ENCODE results near the gene GRID2.

The GRID2 gene

GRCh38 chr4:92305148-92305877, 1.5 kb downstream of the GRID2 start:
- FAIRE-seq = no peak
- TF ChIP-seq POU2F2 (IDR thresholded peaks at IDR 0.05; ENCODE audit: low read depth, low read length) (no peak), SPI1 (IDR thresholded peaks at IDR 0.05; ENCODE audit: low read depth, low read length) (no peak)
- peak; percentile 2 for DNase-seq (ENCODE audit: insufficient read length, low spot score)

- FAIRE-seq = no peak
- DNase-seq (ENCODE audit: insufficient read length, low spot score) = no peak
- no peak for TF ChIP-seq POLR2A (IDR thresholded peaks at IDR 0.05; ENCODE audit: low read depth, low read length)
- TF ChIP-seq POLR2AphosphoS5 (IDR thresholded peaks at IDR 0.05; ENCODE audit: low read depth, low read length) = no peak
- TF ChIP-seq POU2F2 (IDR thresholded peaks at IDR 0.05; ENCODE audit: low read depth, low read length) = no peak
- no peak for TF ChIP-seq PAX5 (IDR thresholded peaks at IDR 0.05; ENCODE audit: insufficient read depth, low read length, severe bottlenecking)
- no peak for TF ChIP-seq TAF1 (IDR thresholded peaks at IDR 0.05; ENCODE audit: low read depth, low read length)
- TF ChIP-seq SPI1 (IDR thresholded peaks at IDR 0.05; ENCODE audit: low read depth, low read length) = no peak
Measured at GRCh38 chr4:92305878-92306520, 2.2 kb downstream of the GRID2 start.

- no peak for DNase-seq (ENCODE audit: insufficient read length, low spot score)
- no peak for TF ChIP-seq POLR2A (IDR thresholded peaks at IDR 0.05; ENCODE audit: low read depth, low read length)
- TF ChIP-seq POU2F2 (IDR thresholded peaks at IDR 0.05; ENCODE audit: low read depth, low read length) = no peak
- no peak for TF ChIP-seq PAX5 (IDR thresholded peaks at IDR 0.05; ENCODE audit: insufficient read depth, low read length, severe bottlenecking)
- no peak for TF ChIP-seq POLR2AphosphoS5 (IDR thresholded peaks at IDR 0.05; ENCODE audit: low read depth, low read length)
- TF ChIP-seq SPI1 (IDR thresholded peaks at IDR 0.05; ENCODE audit: low read depth, low read length) = no peak
- no peak for TF ChIP-seq TAF1 (IDR thresholded peaks at IDR 0.05; ENCODE audit: low read depth, low read length)
- no peak for FAIRE-seq
Measured at GRCh38 chr4:92307181-92307580, 3.4 kb downstream of the GRID2 start.

- no peak for FAIRE-seq
- no peak for TF ChIP-seq SPI1 (IDR thresholded peaks at IDR 0.05; ENCODE audit: low read depth, low read length)
- no peak for TF ChIP-seq TAF1 (IDR thresholded peaks at IDR 0.05; ENCODE audit: low read depth, low read length)
- no peak for TF ChIP-seq POU2F2 (IDR thresholded peaks at IDR 0.05; ENCODE audit: low read depth, low read length)
- TF ChIP-seq POLR2AphosphoS5 (IDR thresholded peaks at IDR 0.05; ENCODE audit: low read depth, low read length) = no peak
- no peak for TF ChIP-seq POLR2A (IDR thresholded peaks at IDR 0.05; ENCODE audit: low read depth, low read length)
- no peak for TF ChIP-seq PAX5 (IDR thresholded peaks at IDR 0.05; ENCODE audit: insufficient read depth, low read length, severe bottlenecking)
- DNase-seq (ENCODE audit: insufficient read length, low spot score) = no peak
Measured at GRCh38 chr4:92307866-92308265, 4.1 kb downstream of the GRID2 start.

GRCh38 chr4:92317047-92317446, 13.3 kb downstream of the GRID2 start:
- TF ChIP-seq SPI1 (IDR thresholded peaks at IDR 0.05; ENCODE audit: low read depth, low read length) = no peak
- no peak for TF ChIP-seq POLR2A (IDR thresholded peaks at IDR 0.05; ENCODE audit: low read depth, low read length)
- TF ChIP-seq POLR2AphosphoS5 (IDR thresholded peaks at IDR 0.05; ENCODE audit: low read depth, low read length) = no peak
- TF ChIP-seq PAX5 (IDR thresholded peaks at IDR 0.05; ENCODE audit: insufficient read depth, low read length, severe bottlenecking) = no peak
- no peak for TF ChIP-seq TAF1 (IDR thresholded peaks at IDR 0.05; ENCODE audit: low read depth, low read length)
- no peak for TF ChIP-seq POU2F2 (IDR thresholded peaks at IDR 0.05; ENCODE audit: low read depth, low read length)
- no peak for DNase-seq (ENCODE audit: insufficient read length, low spot score)
- FAIRE-seq = no peak

- TF ChIP-seq POLR2AphosphoS5 (IDR thresholded peaks at IDR 0.05; ENCODE audit: low read depth, low read length) (no peak), SPI1 (IDR thresholded peaks at IDR 0.05; ENCODE audit: low read depth, low read length) (no peak), PAX5 (IDR thresholded peaks at IDR 0.05; ENCODE audit: insufficient read depth, low read length, severe bottlenecking) (no peak), POU2F2 (IDR thresholded peaks at IDR 0.05; ENCODE audit: low read depth, low read length) (no peak), POLR2A (IDR thresholded peaks at IDR 0.05; ENCODE audit: low read depth, low read length) (no peak), TAF1 (IDR thresholded peaks at IDR 0.05; ENCODE audit: low read depth, low read length) (no peak)
- no peak for DNase-seq (ENCODE audit: insufficient read length, low spot score)
- no peak for FAIRE-seq
Measured at GRCh38 chr4:92328095-92328494, 24.3 kb downstream of the GRID2 start.

- TF ChIP-seq POLR2AphosphoS5 (IDR thresholded peaks at IDR 0.05; ENCODE audit: low read depth, low read length) = no peak
- TF ChIP-seq SPI1 (IDR thresholded peaks at IDR 0.05; ENCODE audit: low read depth, low read length) = no peak
- TF ChIP-seq TAF1 (IDR thresholded peaks at IDR 0.05; ENCODE audit: low read depth, low read length) = no peak
- FAIRE-seq (no peak), DNase-seq (ENCODE audit: insufficient read length, low spot score) (no peak)
Measured at GRCh38 chr4:92333016-92333415, 29.2 kb downstream of the GRID2 start.

GRCh38 chr4:92334716-92335350, 31.1 kb downstream of the GRID2 start:
- TF ChIP-seq POLR2AphosphoS5 (IDR thresholded peaks at IDR 0.05; ENCODE audit: low read depth, low read length) = no peak
- TF ChIP-seq POU2F2 (IDR thresholded peaks at IDR 0.05; ENCODE audit: low read depth, low read length) = no peak
- no peak for TF ChIP-seq SPI1 (IDR thresholded peaks at IDR 0.05; ENCODE audit: low read depth, low read length)
- no peak for TF ChIP-seq TAF1 (IDR thresholded peaks at IDR 0.05; ENCODE audit: low read depth, low read length)
- TF ChIP-seq PAX5 (IDR thresholded peaks at IDR 0.05; ENCODE audit: insufficient read depth, low read length, severe bottlenecking) = no peak
- TF ChIP-seq POLR2A (IDR thresholded peaks at IDR 0.05; ENCODE audit: low read depth, low read length) = no peak
- no peak for DNase-seq (ENCODE audit: insufficient read length, low spot score)
- no peak for FAIRE-seq

GRCh38 chr4:92339676-92340075, 35.9 kb downstream of the GRID2 start:
- TF ChIP-seq SPI1 (IDR thresholded peaks at IDR 0.05; ENCODE audit: low read depth, low read length) (no peak), PAX5 (IDR thresholded peaks at IDR 0.05; ENCODE audit: insufficient read depth, low read length, severe bottlenecking) (no peak), POU2F2 (IDR thresholded peaks at IDR 0.05; ENCODE audit: low read depth, low read length) (no peak), TAF1 (IDR thresholded peaks at IDR 0.05; ENCODE audit: low read depth, low read length) (no peak), POLR2A (IDR thresholded peaks at IDR 0.05; ENCODE audit: low read depth, low read length) (no peak), POLR2AphosphoS5 (IDR thresholded peaks at IDR 0.05; ENCODE audit: low read depth, low read length) (no peak)
- FAIRE-seq (no peak), DNase-seq (ENCODE audit: insufficient read length, low spot score) (no peak)

Data from GM12891 (cell line).